ENCODE results near the gene PRRX2.

GRCh38 chr9:129712634-129713401 lies 47.4 kb downstream of the PRRX2 start:
- TF ChIP-seq CTCF (conservative IDR thresholded peaks at IDR 0.05; ENCODE audit: low read depth, low read length) (no peak), EZH2 (IDR thresholded peaks at IDR 0.05; ENCODE audit: borderline replicate concordance, low read depth, low read length, poor library complexity, severe bottlenecking) (no peak)
